T47D (cell line): ENCODE data around the gene POU2AF3.
"Not testable (repeated sequence)": the region's sequence is repeated elsewhere in the genome, so short reads cannot be mapped to it uniquely, and the experiment has no call there.

Source experiments
- DNase-seq, 2 experiments: peaks; one replicate each; pipeline versions ENCODE4 v3.0.0 to v3.0.0-alpha.2; 2011 to 2012; ENCODE audit warnings: low read depth in 1 of 2, low spot score in 1 of 2
- JUND ChIP-seq: IDR thresholded peaks from 2 replicates; pipeline ENCODE4 v1.6.1; 2012; ENCODE audit warnings: low read depth
- in situ Hi-C: cut with HindIII; loops from 2 replicates; pipeline ENCODE4 v1.10.0; 2016; ENCODE audit warnings: low sequenced_read_pairs, low pct_unique_long_range_greater_than_20kb

The POU2AF3 gene

GRCh38 chr11:111303461-111303860 lies 5.1 kb downstream of the POU2AF3 start:
- DNase-seq = peak; percentile 86 to 98
- in situ Hi-C loops = no loop called here
- TF ChIP-seq JUND = peak; percentile 92

- in situ Hi-C loops = no loop called here
Observed at GRCh38 chr11:111305162-111305802, 6.9 kb downstream of the POU2AF3 start.

DNA sequence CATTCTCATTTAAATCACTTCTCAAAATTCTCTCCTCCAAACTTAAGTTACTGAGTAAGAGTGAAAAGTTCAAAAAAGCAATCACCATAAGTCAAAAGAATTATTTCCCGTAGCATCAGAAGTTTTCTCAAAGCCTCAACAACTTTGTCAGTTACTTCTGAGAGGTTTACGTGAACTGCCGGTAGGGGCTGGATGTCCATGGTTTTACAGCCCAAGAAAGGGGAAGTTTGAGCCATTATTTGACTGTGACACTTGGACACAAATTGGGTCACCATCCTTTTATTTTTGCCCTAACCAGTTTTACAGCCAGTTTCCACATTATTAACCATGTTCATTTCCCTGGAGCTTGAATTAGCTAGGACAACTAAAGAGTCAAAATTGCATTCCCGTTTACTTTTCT lies 7.5 kb downstream of the POU2AF3 start:
- in situ Hi-C loops = no loop called here
- no peak for TF ChIP-seq JUND
- no peak for DNase-seq

More at GRCh38 chr11:111305162-111305802, 6.9 kb downstream of the POU2AF3 start:
- TF ChIP-seq JUND = no peak
- DNase-seq = peak in 1 of 2 experiments; percentile 62

GRCh38 chr11:111306321-111306720 lies 8.0 kb downstream of the POU2AF3 start:
- no peak for TF ChIP-seq JUND
- in situ Hi-C loops = no loop called here

DNA sequence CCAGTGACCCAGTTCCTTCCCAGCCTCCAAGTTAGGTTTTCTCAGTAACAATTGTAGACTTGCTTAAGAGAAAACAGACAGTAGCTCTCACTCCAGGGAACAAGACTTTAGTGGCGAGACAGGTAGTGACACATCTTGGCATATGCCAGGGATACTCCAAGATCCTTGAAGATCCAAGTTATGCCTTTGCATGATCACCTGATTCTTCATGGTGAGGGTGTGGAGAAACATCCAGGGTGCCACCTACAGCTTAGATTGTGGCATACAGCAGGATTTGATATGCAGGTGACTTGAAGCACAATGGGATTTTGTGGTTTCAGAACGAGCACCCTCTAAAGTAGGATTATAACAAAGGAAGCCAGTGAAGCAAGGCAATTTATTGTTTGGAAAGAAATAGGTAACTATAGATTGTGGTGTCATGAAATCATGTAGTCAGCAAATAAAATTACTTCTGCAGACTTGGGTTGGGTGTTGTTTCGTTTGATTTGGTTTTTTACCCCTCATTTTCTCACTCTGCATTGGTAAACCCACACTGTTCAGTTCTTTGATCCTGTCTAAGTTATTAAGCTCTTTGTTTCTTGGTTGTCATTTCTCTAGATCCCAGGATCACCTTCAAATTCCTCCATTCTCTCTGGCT lies 9.2 kb downstream of the POU2AF3 start:
- no peak for TF ChIP-seq JUND
- in situ Hi-C loops = no loop called here
- DNase-seq = peak in 1 of 2 experiments; percentile 69

More at GRCh38 chr11:111306321-111306720, 8.0 kb downstream of the POU2AF3 start:
- DNase-seq = peak in 1 of 2 experiments; percentile 78

GRCh38 chr11:111308140-111308539 lies 9.8 kb downstream of the POU2AF3 start:
- DNase-seq = no peak
- in situ Hi-C loops = no loop called here
- TF ChIP-seq JUND = no peak

GRCh38 chr11:111309215-111309915 lies 11.0 kb downstream of the POU2AF3 start:
- TF ChIP-seq JUND = peak; percentile 97
- peak in 1 of 2 experiments; percentile 97 for DNase-seq
- in situ Hi-C loops = no loop called here

DNA sequence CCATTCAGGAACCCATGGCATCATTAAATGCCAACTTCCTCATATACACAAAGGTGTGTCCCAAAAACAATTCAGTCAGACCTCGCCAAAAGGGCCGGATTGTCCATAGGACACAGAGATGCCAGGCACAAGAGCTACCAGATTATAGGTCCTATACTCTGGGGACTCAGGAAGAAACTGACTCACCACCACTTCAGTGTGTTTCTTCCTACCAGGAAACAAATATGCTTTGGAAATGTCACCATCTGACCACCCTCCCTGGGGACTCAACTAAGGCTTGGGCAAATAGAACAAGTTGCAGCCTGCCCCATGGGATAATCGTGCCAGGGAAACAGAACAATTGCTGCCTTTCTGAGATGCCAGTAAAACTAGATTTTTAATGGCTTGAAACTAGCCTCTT lies 11.7 kb downstream of the POU2AF3 start:
- in situ Hi-C loops = no loop called here
- TF ChIP-seq JUND = peak; percentile 69; the same call in 1 of the 2 replicates
- DNase-seq = peak in 1 of 2 experiments; percentile 97

DNA sequence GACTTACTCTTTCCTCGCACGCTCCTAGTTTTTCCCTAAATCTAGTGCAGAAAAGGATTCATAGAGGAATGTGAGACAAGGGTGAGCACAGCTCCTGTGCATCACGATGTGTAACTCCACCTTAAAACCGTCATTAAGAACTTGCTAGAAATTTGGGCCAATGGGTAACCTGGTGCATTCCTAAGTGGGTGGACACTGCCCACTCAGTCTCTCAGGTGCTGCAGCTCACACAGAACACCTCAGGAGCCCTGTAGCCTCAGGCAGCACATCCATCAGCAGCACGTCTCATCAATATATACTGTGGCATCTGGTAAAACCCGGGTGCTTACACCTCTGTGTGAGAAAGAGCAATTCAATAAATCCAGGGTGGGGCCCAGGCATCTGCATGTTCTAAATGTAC lies 12.4 kb downstream of the POU2AF3 start:
- no peak for TF ChIP-seq JUND
- peak in 1 of 2 experiments; percentile 84 for DNase-seq
- in situ Hi-C loops = no loop called here

GRCh38 chr11:111312076-111312475 lies 13.7 kb downstream of the POU2AF3 start:
- no peak for TF ChIP-seq JUND
- in situ Hi-C loops = no loop called here
- no peak for DNase-seq

DNA sequence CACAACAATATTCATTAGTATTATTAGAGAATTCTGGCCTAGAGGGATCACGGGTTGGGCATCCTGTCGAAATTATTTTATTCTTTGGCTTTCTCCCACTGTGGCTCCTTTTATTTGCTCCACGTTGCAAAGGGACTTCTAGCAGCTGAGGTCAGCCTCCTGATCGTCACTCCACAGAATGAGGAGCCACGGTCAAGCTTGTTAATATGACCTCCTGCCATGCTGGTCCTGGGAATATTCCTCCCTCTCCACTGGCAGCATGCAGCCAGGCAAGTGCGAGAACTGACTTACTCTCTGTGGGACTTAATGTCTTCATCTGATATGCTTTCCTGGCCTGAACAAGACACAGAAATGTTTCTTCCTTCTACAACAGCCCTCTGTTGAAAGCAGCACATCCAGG lies 20.9 kb downstream of the POU2AF3 start:
- in situ Hi-C loops = no loop called here

GRCh38 chr11:111320199-111320598 lies 21.9 kb downstream of the POU2AF3 start:
- DNase-seq, in situ Hi-C loops: not testable (repeated sequence)

More for the DNA sequence above, 20.9 kb downstream of the POU2AF3 start:
- no peak for TF ChIP-seq JUND
- DNase-seq = no peak
